Natural killer cell (primary cell): ENCODE data around the gene STX16. TPM values are rescaled to one million over a fixed set of nuclear protein-coding genes. Genes with fewer than 3 reads are reported as not detected.

Experiments used
- ATAC-seq, 3 donors: fragments of 150-1000 bp in 2 of 3; fragments of 200-7000 bp in 1 of 3; cut with Tn5 transposase; 1 replicate in 1 of 3; 2 replicates in 2 of 3; pipeline ENCODE4 v1.10.0; 2021; ENCODE audit warnings: mild to moderate bottlenecking in 2 of 3, moderate library complexity in 2 of 3
- DNase-seq, 2 donors: peaks; one replicate each; pipeline versions ENCODE4 v3.0.0 to v3.0.0-alpha.2; 2013 to 2021; ENCODE audit warnings: mixed read lengths in 1 of 2
- H3K27ac ChIP-seq: one replicate; pipeline ENCODE4 v1.5.1; 2013; ENCODE audit warnings: mild to moderate bottlenecking, low read length
- H3K27me3 ChIP-seq: one replicate; pipeline ENCODE4 v1.6.1; 2013; ENCODE audit warnings: low read length; ENCODE audit not compliant: control insufficient read depth, insufficient read depth
- H3K36me3 ChIP-seq: one replicate; pipeline ENCODE4 v1.6.1; 2013; ENCODE audit warnings: low read length; ENCODE audit not compliant: control insufficient read depth, insufficient read depth
- H3K4me1 ChIP-seq: one replicate; pipeline ENCODE4 v1.6.1; 2013; ENCODE audit warnings: low read length; ENCODE audit not compliant: control insufficient read depth, insufficient read depth
- H3K4me3 ChIP-seq: one replicate; pipeline ENCODE4 v1.5.1; 2013; ENCODE audit warnings: low read length
- H3K9me3 ChIP-seq: one replicate; pipeline ENCODE4 v1.6.1; 2013; ENCODE audit warnings: low read length; ENCODE audit not compliant: control insufficient read depth, insufficient read depth
- H3K27ac Mint-ChIP-seq, 2 donors: one replicate each; pipeline ENCODE4 v1.8.0; 2022; ENCODE audit warnings: mild to moderate bottlenecking in 2 of 2, mixed read lengths in 2 of 2, moderate library complexity in 1 of 2
- H3K27me3 Mint-ChIP-seq, 2 donors: one replicate each; pipeline ENCODE4 v1.8.0; 2022; ENCODE audit warnings: low read depth in 2 of 2, mixed read lengths in 2 of 2
- H3K36me3 Mint-ChIP-seq: one replicate; pipeline ENCODE4 v1.8.0; 2022; ENCODE audit warnings: mixed read lengths
- H3K4me1 Mint-ChIP-seq, 2 donors: one replicate each; pipeline ENCODE4 v1.8.0; 2022; ENCODE audit warnings: mixed read lengths in 2 of 2
- H3K4me3 Mint-ChIP-seq: one replicate; pipeline ENCODE4 v1.8.0; 2022; ENCODE audit warnings: mild to moderate bottlenecking, moderate library complexity, mixed read lengths
- H3K9me3 Mint-ChIP-seq, 2 donors: one replicate each; pipeline ENCODE4 v1.8.0; 2022; ENCODE audit warnings: mixed read lengths in 2 of 2
- WGBS: methylation state at CpG from one replicate; pipeline ENCODE4 v1.1.7; 2013; ENCODE audit warnings: missing lambda C conversion rate; ENCODE audit not compliant: insufficient coverage; 5-methylcytosine and 5-hydroxymethylcytosine counted together
- intact Hi-C: fragments of 100-400 bp; cut with micrococcal nuclease; formaldehyde crosslinking; loops from one replicate; pipeline ENCODE4 v1.14.2; 2022
- total RNA-seq, 4 donors: library from RNA; stranded (reverse); fragments of 120-200 nt in 1 of 4; gene quantifications; one replicate each; pipeline versions ENCODE4 v1.2.3 to v1.2.4, GENCODE V29; 2013 to 2022
- TF ChIP-seq, protein P1 (sequence below): fragments of 200-600 bp; IDR thresholded peaks from one replicate; pipeline ENCODE4 v1.8.0; 2022; ENCODE audit warnings: antibody characterized with exemption

The STX16 gene
- total RNA-seq, 3 donors from 2014 or later (not counting 1 experiment from before 2014, with no cell fraction given), result 136 to 146 (median 143) TPM

DNA sequence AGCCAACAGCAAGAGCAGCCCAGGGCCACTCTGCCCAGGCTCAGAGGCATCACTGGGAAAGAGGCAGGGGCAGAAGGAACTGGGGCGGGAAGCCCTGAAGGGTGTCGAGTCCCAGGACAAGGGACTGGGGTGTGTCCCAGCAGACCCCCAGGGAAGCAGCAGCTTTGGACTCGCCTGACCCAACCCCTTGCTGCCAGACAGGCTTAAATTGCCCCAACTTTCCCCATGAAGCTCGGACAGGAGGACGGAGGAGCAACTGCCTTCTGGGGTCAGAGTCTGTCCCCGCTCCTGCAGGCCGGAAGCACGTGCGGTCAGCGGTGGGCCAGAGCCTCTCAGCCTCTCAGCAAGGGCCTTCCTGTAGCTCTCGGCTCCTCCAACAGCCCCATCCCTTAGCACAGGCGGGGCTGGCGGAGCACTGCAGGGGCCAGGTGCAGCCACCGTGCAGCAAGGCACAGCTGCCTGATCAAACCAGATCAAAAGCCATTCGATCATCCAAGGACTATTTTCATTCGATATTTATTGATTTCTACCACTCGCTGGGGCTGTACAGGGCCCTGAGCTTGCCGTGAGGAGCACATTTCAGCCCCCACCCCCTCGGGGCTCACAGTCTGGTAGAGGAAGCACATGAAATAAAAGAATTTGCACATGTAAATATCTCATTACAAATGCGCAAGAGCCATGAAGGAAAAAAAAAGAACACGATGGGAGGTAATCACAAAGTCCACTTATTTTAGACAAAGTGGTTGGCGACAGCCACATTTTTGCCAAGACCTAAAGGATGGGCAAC, 31.8 kb upstream of the STX16 start:
- Histone ChIP-seq H3K27ac (no peak overlapping the region), H3K9me3 (no peaks in the 10 kb centered on the region), H3K4me3 (no peak overlapping the region), H3K27me3 (no peaks in the 10 kb centered on the region), H3K36me3 (no peaks in the 10 kb centered on the region), H3K4me1 (peaks cover 6% of the 10 kb centered on the region)
- 56% methylated on average over 20 of the region's 22 CpGs for WGBS
- no peaks in the 10 kb centered on the region for H3K36me3 Mint-ChIP-seq
- TF ChIP-seq, protein P1, sequence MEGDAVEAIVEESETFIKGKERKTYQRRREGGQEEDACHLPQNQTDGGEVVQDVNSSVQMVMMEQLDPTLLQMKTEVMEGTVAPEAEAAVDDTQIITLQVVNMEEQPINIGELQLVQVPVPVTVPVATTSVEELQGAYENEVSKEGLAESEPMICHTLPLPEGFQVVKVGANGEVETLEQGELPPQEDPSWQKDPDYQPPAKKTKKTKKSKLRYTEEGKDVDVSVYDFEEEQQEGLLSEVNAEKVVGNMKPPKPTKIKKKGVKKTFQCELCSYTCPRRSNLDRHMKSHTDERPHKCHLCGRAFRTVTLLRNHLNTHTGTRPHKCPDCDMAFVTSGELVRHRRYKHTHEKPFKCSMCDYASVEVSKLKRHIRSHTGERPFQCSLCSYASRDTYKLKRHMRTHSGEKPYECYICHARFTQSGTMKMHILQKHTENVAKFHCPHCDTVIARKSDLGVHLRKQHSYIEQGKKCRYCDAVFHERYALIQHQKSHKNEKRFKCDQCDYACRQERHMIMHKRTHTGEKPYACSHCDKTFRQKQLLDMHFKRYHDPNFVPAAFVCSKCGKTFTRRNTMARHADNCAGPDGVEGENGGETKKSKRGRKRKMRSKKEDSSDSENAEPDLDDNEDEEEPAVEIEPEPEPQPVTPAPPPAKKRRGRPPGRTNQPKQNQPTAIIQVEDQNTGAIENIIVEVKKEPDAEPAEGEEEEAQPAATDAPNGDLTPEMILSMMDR, result no peak
- no peaks in the 10 kb centered on the region for H3K9me3 Mint-ChIP-seq
- ATAC-seq (no peak), DNase-seq (no peak)
- H3K4me1 Mint-ChIP-seq, result no peaks in the 10 kb centered on the region
- H3K27me3 Mint-ChIP-seq, result peaks cover 0 to 13% of the 10 kb centered on the region in 2 donors
- intact Hi-C loops, result no loop called here
- H3K4me3 Mint-ChIP-seq, result no peak overlapping the region
- H3K27ac Mint-ChIP-seq, result no peak overlapping the region

DNA sequence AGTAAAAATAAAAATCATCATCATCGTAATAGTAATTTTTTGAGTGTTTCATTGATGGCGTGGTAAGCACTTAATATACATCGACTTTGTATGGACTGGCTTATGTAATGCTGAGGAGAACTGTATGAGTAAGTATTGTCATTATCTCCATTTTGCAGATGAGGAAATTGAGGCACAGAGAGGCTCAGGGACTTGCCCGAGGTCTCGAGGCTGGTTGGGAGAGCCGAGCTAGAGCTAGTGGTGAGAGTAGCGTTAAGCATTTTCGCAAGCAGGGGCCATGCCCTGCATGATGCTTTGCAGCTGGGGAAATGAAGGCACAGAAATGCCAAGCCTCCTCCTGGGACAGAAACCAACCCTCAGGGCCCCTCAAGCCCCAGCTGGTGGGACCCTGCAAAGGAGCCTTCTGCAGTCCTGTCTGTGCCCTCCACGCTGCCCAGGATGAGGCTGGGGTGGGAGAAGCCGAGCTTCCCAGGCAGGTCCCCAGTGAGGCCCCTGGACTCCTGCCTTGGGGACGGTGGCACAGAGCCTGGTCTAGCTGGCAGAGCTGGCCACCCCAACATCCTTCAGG, 31.1 kb upstream of the STX16 start:
- Histone ChIP-seq H3K9me3 (no peaks in the 10 kb centered on the region), H3K27me3 (no peaks in the 10 kb centered on the region), H3K27ac (no peak overlapping the region), H3K4me3 (no peak overlapping the region), H3K36me3 (no peaks in the 10 kb centered on the region), H3K4me1 (peaks cover 6% of the 10 kb centered on the region)
- no peaks in the 10 kb centered on the region for H3K36me3 Mint-ChIP-seq
- H3K4me1 Mint-ChIP-seq, result no peaks in the 10 kb centered on the region
- H3K27ac Mint-ChIP-seq, result no peak overlapping the region
- peaks cover 0 to 13% of the 10 kb centered on the region in 2 donors for H3K27me3 Mint-ChIP-seq
- no peak overlapping the region for H3K4me3 Mint-ChIP-seq
- ATAC-seq (no peak), DNase-seq (no peak)
- WGBS, result 76% methylated on average over 11 of the region's 11 CpGs
- no peaks in the 10 kb centered on the region for H3K9me3 Mint-ChIP-seq
- intact Hi-C loops, result no loop called here
- TF ChIP-seq, protein P1, result no peak

DNA sequence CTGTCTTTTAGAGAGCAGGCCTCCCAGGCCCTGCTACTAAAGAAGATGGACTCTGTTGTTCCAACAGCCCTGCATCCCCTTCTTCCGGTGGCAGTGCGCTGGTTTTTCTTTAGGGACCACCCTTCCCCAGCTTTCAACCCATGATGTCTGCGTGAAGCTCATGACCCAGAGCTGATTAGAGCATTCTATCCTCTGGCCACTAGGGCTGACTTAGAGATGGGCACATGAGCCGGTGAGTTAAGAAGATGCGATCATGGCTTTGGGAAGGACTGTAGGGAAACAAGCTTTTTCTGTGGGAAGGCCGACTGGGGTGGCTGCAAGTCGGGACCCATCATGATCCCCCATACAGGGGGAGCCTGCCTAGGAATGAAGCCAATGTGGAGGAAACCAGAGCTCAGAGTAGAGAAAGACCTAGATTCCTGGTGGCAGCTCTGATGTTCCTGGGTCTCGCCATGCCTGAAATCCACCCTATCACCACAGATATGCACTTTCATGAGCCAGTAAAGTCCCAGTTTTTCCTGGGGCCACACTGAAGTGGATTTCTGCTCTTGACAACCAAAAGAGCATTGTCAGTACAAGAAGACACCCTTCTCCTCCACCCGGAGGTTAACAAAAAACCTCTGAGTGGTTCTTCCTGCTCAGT, 29.1 kb upstream of the STX16 start:
- TF ChIP-seq, protein P1, result no peak

More for the DNA sequence above, 29.1 kb upstream of the STX16 start:
- intact Hi-C loops, result no loop called here
- Mint-ChIP-seq H3K27me3 (peaks cover 0 to 13% of the 10 kb centered on the region in 2 donors), H3K4me1 (peaks cover 10 to 11% of the 10 kb centered on the region in 2 donors), H3K27ac (no peak overlapping the region), H3K4me3 (no peak overlapping the region), H3K36me3 (no peaks in the 10 kb centered on the region), H3K9me3 (no peaks in the 10 kb centered on the region)
- no peak for DNase-seq
- peaks cover 27% of the 10 kb centered on the region for H3K4me1 ChIP-seq
- H3K27me3 ChIP-seq, result no peaks in the 10 kb centered on the region
- WGBS, result 93% methylated on average over 9 of the region's 9 CpGs
- H3K4me3 ChIP-seq, result no peak overlapping the region
- no peak overlapping the region for H3K27ac ChIP-seq
- H3K36me3 ChIP-seq, result no peaks in the 10 kb centered on the region
- no peak for ATAC-seq
- H3K9me3 ChIP-seq, result no peaks in the 10 kb centered on the region
